NCI-H146 (cell line): ENCODE results near the gene CCDC192.

Source experiments
- DNase-seq: peaks from one replicate; lab custom pipeline; 2025; lab: John Stamatoyannopoulos, UW

CCDC192 gene

GRCh38 chr5:127923804-127924570 lies 220.8 kb downstream of the CCDC192 start:
- no peak for DNase-seq

- DNase-seq: peak; percentile 74
Measured at GRCh38 chr5:127924606-127925005, 221.4 kb downstream of the CCDC192 start.

GRCh38 chr5:127925916-127926315 lies 222.7 kb downstream of the CCDC192 start:
- DNase-seq: no peak

GRCh38 chr5:127926974-127927373 lies 223.8 kb downstream of the CCDC192 start:
- no peak for DNase-seq

GRCh38 chr5:127928053-127928452 lies 224.9 kb downstream of the CCDC192 start:
- DNase-seq: no peak

GRCh38 chr5:127930311-127930710 lies 227.1 kb downstream of the CCDC192 start:
- no peak for DNase-seq

- no peak for DNase-seq
Measured at GRCh38 chr5:127931396-127931795, 228.2 kb downstream of the CCDC192 start.

GRCh38 chr5:127933348-127933747 lies 230.2 kb downstream of the CCDC192 start:
- no peak for DNase-seq

- DNase-seq: peak; percentile 93
Measured at GRCh38 chr5:127934791-127935256, 231.6 kb downstream of the CCDC192 start.

GRCh38 chr5:127935398-127935797 lies 232.2 kb downstream of the CCDC192 start:
- DNase-seq: peak; percentile 15

GRCh38 chr5:127936439-127936972 lies 233.3 kb downstream of the CCDC192 start:
- DNase-seq: no peak

- DNase-seq: no peak
Measured at GRCh38 chr5:127938746-127939145, 235.6 kb downstream of the CCDC192 start.

GRCh38 chr5:127940854-127941253 lies 237.7 kb downstream of the CCDC192 start:
- DNase-seq: no peak

- DNase-seq: peak; percentile 17
Measured at GRCh38 chr5:127941646-127942045, 238.5 kb downstream of the CCDC192 start.

GRCh38 chr5:127942246-127943060 lies 239.3 kb downstream of the CCDC192 start:
- DNase-seq: peak; percentile 54

- DNase-seq: no peak
Measured at GRCh38 chr5:127943061-127943371, 239.8 kb downstream of the CCDC192 start.

- no peak for DNase-seq
Measured at GRCh38 chr5:127944125-127944524, 240.9 kb downstream of the CCDC192 start.

GRCh38 chr5:127947941-127948340 lies 244.8 kb downstream of the CCDC192 start:
- DNase-seq: no peak

GRCh38 chr5:127950707-127951391 lies 247.7 kb downstream of the CCDC192 start:
- DNase-seq: no peak

GRCh38 chr5:127951791-127952190 lies 248.6 kb downstream of the CCDC192 start:
- no peak for DNase-seq

- DNase-seq: peak; percentile 44
Measured at GRCh38 chr5:127957183-127957582, 254.0 kb downstream of the CCDC192 start.

- DNase-seq: no peak
Measured at GRCh38 chr5:127957701-127958239, 254.6 kb downstream of the CCDC192 start.
